K562 (cell line): Measurements from ENCODE around the gene KRTAP20-2.

Experiments
- CTCF ChIP-seq, 3 experiments: IDR thresholded peaks in 2 of 3; conservative IDR thresholded peaks in 1 of 3; 2 replicates each; pipeline ENCODE4 v1.5.1; 2011 to 2012; ENCODE audit warnings: low read length in 3 of 3, mild to moderate bottlenecking in 3 of 3, control low read depth in 2 of 3, improper control_type of control experiment in 1 of 3, inconsistent platforms in 1 of 3, low read depth in 1 of 3, mixed read lengths in 1 of 3, moderate library complexity in 1 of 3; ENCODE audit not compliant: insufficient read depth in 2 of 3
- EGR1 ChIP-seq: fragments of 450-650 bp; conservative IDR thresholded peaks from 2 replicates; pipeline ENCODE4 v1.6.1; 2017; ENCODE audit warnings: mild to moderate bottlenecking
- GABPA ChIP-seq: fragments of 200-800 bp; sonication (Bioruptor generic); conservative IDR thresholded peaks from 2 replicates; pipeline ENCODE4 v1.6.1; 2016; ENCODE audit warnings: low read depth, missing genetic modification characterization, missing compliant biosample characterization
- ZBTB34 ChIP-seq: fragments of 250-450 bp; sonication (Bioruptor Pico); IDR thresholded peaks from 2 replicates; pipeline ENCODE4 v1.8.0; 2021; ENCODE audit warnings: mild to moderate bottlenecking, moderate library complexity

GRCh38 chr21:30680586-30680985, 45.6 kb downstream of the KRTAP20-2 start:
- no peak for TF ChIP-seq GABPA (tag)
- no peak for TF ChIP-seq EGR1
- TF ChIP-seq CTCF (IDR thresholded peaks at IDR 0.05 in 2 of 3, conservative IDR thresholded peaks at IDR 0.05 in 1 of 3; ENCODE audit: insufficient read depth in 2 of 3, low read depth in 1 of 3, low read length in 3 of 3): no peak
- TF ChIP-seq ZBTB34 (CRISPR knock-in tag): no peak
